MCF 10A (cell line): Measurements from ENCODE around the gene GNB3. TPM values are rescaled to one million over a fixed set of nuclear protein-coding genes. Genes with fewer than 3 reads are reported as not detected.

Source experiments
- Bru-seq: library from RNA; stranded (reverse); fragments of 400-500 nt; gene quantifications from one replicate; lab custom pipeline; 2021; lab: Mats Ljungman, UMichigan
- BruChase-seq, 2 experiments: library from RNA; stranded (reverse); fragments of 400-500 nt; gene quantifications; one replicate each; lab custom pipeline; 2021; lab: Mats Ljungman, UMichigan
- BruUV-seq: library from RNA; stranded (reverse); fragments of 400-500 nt; replicated peaks from 2 replicates; lab custom pipeline; 2021; lab: Mats Ljungman, UMichigan
- CTCF ChIA-PET: fragments of 300-600 bp; sonication (Branson Sonifier 250); formaldehyde crosslinking; extraction: SDS; loops from one replicate; lab custom pipeline; 2021; ENCODE audit warnings: antibody characterized with exemption, inconsistent platforms; lab: Yijun Ruan, JAX
- POLR2A ChIA-PET: fragments of 300-600, 350-650 bp; sonication (Branson Sonifier 250); formaldehyde crosslinking; extraction: SDS; loops from one replicate; lab custom pipeline; 2020; ENCODE audit warnings: antibody characterized with exemption, inconsistent platforms; lab: Yijun Ruan, JAX
- DNase-seq: peaks from one replicate; pipeline ENCODE4 v3.0.0-alpha.2; 2018; ENCODE audit not compliant: unreplicated experiment
- H3K27ac Mint-ChIP-seq: one replicate; pipeline ENCODE4 v1.8.0; 2022; ENCODE audit warnings: mild to moderate bottlenecking, low read depth, mixed read lengths; ENCODE audit not compliant: unreplicated experiment
- H3K27me3 Mint-ChIP-seq: one replicate; pipeline ENCODE4 v1.8.0; 2022; ENCODE audit warnings: mixed read lengths; ENCODE audit not compliant: insufficient read depth, unreplicated experiment
- H3K36me3 Mint-ChIP-seq: one replicate; pipeline ENCODE4 v1.8.0; 2022; ENCODE audit warnings: mild to moderate bottlenecking, moderate library complexity, mixed read lengths; ENCODE audit not compliant: insufficient read depth, unreplicated experiment
- H3K4me1 Mint-ChIP-seq: one replicate; pipeline ENCODE4 v1.8.0; 2022; ENCODE audit warnings: mixed read lengths; ENCODE audit not compliant: insufficient read depth, unreplicated experiment
- H3K4me3 Mint-ChIP-seq: one replicate; pipeline ENCODE4 v1.8.0; 2022; ENCODE audit warnings: mild to moderate bottlenecking, moderate library complexity, mixed read lengths; ENCODE audit not compliant: unreplicated experiment
- H3K9me3 Mint-ChIP-seq: one replicate; pipeline ENCODE4 v1.8.0; 2022; ENCODE audit warnings: mixed read lengths; ENCODE audit not compliant: unreplicated experiment
- intact Hi-C: fragments of 100-400 bp; cut with micrococcal nuclease; formaldehyde crosslinking; loops from 2 replicates; pipeline ENCODE4 v1.14.1; 2022
- long read RNA-seq: library from polyadenylated mRNA; stranded (forward); transcript quantifications from one replicate; pipeline ENCODE4 v2.0.0, GENCODE V29; 2022
- total RNA-seq: library from RNA; stranded (reverse); gene quantifications from 2 replicates; pipeline ENCODE4 v1.2.3, GENCODE V29; 2022
- TF ChIP-seq, protein P1 (sequence below): fragments of 200-600 bp; IDR thresholded peaks from one replicate; pipeline ENCODE4 v1.8.0; 2022; ENCODE audit warnings: antibody characterized with exemption, mild to moderate bottlenecking; ENCODE audit not compliant: unreplicated experiment

GNB3 gene
- 0.47 TPM in 1 of 2 replicates, not detected in the other for total RNA-seq
- percentile 10 among the genes with signal in this experiment for Bru-seq, nascent RNA
- percentile 16 among the genes with signal in this experiment for BruChase-seq, experiment 1, labeled RNA remaining after a 6-hour chase
- BruChase-seq, experiment 2, labeled RNA remaining after a 2-hour chase, result percentile 13 among the genes with signal in this experiment
- long read RNA-seq, result 0 reads

DNA sequence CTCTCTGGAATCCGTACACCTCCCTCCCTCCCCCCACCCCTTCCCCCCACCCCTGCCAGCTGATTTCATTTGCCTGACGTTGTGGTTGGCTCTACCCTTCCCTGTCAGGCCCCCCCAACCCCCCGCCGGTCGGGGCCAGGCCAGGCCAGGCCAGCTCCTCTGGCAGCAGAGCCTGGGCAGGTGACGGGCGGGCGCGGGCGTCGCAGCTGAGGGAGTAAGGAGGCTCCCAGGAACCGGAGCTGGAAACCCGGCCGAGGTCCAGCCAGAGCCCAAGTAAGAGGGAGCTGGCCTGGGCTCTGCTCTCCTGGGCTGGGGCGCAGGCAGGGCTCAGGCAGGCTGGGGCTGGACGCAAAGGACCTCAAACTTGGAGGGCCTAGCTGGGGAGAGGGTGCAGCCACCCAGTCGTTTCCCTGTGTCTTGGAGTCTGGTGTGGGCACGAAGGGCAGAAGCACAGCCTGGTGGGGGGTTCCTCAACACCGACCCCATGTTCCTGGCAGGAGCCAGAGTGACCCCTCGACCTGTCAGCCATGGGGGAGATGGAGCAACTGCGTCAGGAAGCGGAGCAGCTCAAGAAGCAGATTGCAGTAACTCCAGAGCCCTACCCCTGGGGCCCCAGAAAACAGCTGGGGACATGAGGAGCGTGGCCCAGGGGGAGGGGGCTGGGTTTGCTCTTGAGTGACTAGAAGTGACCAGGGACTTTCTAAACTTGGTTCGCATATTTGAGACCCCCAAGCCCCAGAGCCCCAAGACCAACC, at the start of gene GNB3:
Gene GNB3, plus strand, starts transcription at position 165 of the 755 bp plus-strand sequence. Its CDS starts 363 bp downstream, at position 528.
- no peaks in the 10 kb centered on the region for H3K4me1 Mint-ChIP-seq
- CTCF ChIA-PET, result interaction anchor here (0.6 to 3.1 kb wide), 6 partner anchors 8 to 826 kb away, joined by 3 to 18 read pairs (median 4); partner anchors contain the start of genes MLF2 and SPSB2
- no peaks in the 10 kb centered on the region for H3K9me3 Mint-ChIP-seq
- POLR2A ChIA-PET, result interaction anchor here (0.8 to 1.6 kb wide), 3 partner anchors 9 to 27 kb away, joined by 3 to 6 read pairs (median 3); partner anchors contain the start of gene USP5
- BruUV-seq, result no TSS peak
- TF ChIP-seq, protein P1, sequence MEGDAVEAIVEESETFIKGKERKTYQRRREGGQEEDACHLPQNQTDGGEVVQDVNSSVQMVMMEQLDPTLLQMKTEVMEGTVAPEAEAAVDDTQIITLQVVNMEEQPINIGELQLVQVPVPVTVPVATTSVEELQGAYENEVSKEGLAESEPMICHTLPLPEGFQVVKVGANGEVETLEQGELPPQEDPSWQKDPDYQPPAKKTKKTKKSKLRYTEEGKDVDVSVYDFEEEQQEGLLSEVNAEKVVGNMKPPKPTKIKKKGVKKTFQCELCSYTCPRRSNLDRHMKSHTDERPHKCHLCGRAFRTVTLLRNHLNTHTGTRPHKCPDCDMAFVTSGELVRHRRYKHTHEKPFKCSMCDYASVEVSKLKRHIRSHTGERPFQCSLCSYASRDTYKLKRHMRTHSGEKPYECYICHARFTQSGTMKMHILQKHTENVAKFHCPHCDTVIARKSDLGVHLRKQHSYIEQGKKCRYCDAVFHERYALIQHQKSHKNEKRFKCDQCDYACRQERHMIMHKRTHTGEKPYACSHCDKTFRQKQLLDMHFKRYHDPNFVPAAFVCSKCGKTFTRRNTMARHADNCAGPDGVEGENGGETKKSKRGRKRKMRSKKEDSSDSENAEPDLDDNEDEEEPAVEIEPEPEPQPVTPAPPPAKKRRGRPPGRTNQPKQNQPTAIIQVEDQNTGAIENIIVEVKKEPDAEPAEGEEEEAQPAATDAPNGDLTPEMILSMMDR, result no peak
- DNase-seq, result no peak
- H3K36me3 Mint-ChIP-seq, result no peaks in the 10 kb centered on the region
- no peak within 1 kb of the TSS for H3K27ac Mint-ChIP-seq
- H3K27me3 Mint-ChIP-seq, result no peaks in the 10 kb centered on the region
- no peak within 1 kb of the TSS for H3K4me3 Mint-ChIP-seq
- intact Hi-C loops, result no loop called here

GRCh38 chr12:6791931-6792520, 48.7 kb upstream of the GNB3 start:
- no peaks in the 10 kb centered on the region for H3K36me3 Mint-ChIP-seq
- H3K4me3 Mint-ChIP-seq, result no peak overlapping the region
- intact Hi-C loops, result no loop called here
- TF ChIP-seq, protein P1, result no peak
- H3K27ac Mint-ChIP-seq, result no peak overlapping the region
- POLR2A ChIA-PET, result no interaction called here
- H3K9me3 Mint-ChIP-seq, result no peaks in the 10 kb centered on the region
- H3K27me3 Mint-ChIP-seq, result peaks cover 55% of the 10 kb centered on the region
- DNase-seq, result no peak
- BruUV-seq, result no TSS peak
- CTCF ChIA-PET, result interaction anchor here (0.6 to 3.7 kb wide), 7 partner anchors 14 to 106 kb away, joined by 3 to 19 read pairs (median 4); partner anchors contain the start of gene MLF2
- H3K4me1 Mint-ChIP-seq, result no peaks in the 10 kb centered on the region

GRCh38 chr12:6792522-6793201, 48.1 kb upstream of the GNB3 start:
- H3K4me1 Mint-ChIP-seq, result no peaks in the 10 kb centered on the region
- TF ChIP-seq, protein P1, result no peak
- peaks cover 58% of the 10 kb centered on the region for H3K27me3 Mint-ChIP-seq
- peak overlapping the region; percentile 14 for H3K27ac Mint-ChIP-seq
- no TSS peak for BruUV-seq
- ChIA-PET CTCF (interaction anchor here (0.5 to 3.7 kb wide), 8 partner anchors 15 to 1122 kb away, joined by 3 to 19 read pairs (median 6); partner anchors contain the start of gene MLF2), POLR2A (no interaction called here)
- no peak overlapping the region for H3K4me3 Mint-ChIP-seq
- H3K9me3 Mint-ChIP-seq, result no peaks in the 10 kb centered on the region
- no peaks in the 10 kb centered on the region for H3K36me3 Mint-ChIP-seq
- DNase-seq, result no peak
- intact Hi-C loops, result no loop called here
